GM18907 (cell line): ENCODE measurements around the gene LAMA2.

Source experiments
- ATAC-seq: cut with Tn5 transposase; IDR thresholded peaks from one replicate; pipeline ENCODE4 v1.9.1; 2021; ENCODE audit warnings: mild to moderate bottlenecking, moderate library complexity; ENCODE audit not compliant: unreplicated experiment

The LAMA2 gene

GRCh38 chr6:129206821-129207220 is 323.9 kb downstream of the LAMA2 start:
- no peak for ATAC-seq

- no peak for ATAC-seq
These were observed 324.9 kb downstream of the LAMA2 start for GRCh38 chr6:129207832-129208231.

GRCh38 chr6:129208415-129209034 is 325.6 kb downstream of the LAMA2 start:
- ATAC-seq = no peak

- no peak for ATAC-seq
These were observed 326.4 kb downstream of the LAMA2 start for GRCh38 chr6:129209355-129209754.

GRCh38 chr6:129210684-129211083 is 327.7 kb downstream of the LAMA2 start:
- ATAC-seq = no peak

DNA sequence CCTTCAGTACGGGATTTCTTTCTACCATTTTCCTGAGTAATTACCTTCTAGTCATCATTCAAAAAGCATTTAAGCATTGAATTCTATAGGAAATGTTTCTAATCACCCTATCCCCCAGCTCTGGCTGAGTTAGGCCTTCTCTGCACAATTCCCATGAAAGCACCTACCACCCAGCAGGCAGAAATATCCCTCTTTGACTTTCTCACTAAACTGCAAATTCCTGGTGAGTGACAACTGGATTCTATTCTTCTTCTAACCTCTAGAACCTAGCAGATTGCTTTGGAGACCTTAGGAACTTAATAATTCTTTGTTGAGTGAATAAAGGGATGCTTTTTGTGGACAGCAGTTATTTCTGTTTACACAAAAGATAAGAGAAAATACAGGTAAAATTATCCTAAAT is 328.7 kb downstream of the LAMA2 start:
- ATAC-seq = no peak

GRCh38 chr6:129212081-129212480 is 329.1 kb downstream of the LAMA2 start:
- no peak for ATAC-seq

DNA sequence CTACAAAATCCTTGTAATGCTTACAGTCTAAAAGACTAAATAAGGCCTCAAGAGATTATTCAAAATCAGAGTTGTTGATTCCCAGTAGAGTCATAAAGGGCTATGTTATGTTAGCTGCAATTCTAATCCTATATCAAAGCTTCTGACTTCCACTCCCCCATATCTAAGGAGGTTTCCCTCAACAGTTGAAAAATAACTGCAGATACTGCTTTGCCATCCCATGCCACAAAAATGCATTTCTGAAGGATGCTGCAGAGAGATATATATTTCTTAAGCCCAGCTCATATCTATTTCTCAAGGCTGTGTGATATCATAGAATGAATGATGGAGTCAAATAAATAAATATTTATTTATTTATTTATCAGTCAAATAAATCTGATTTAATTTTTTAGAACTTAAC is 332.3 kb downstream of the LAMA2 start:
- ATAC-seq = no peak

GRCh38 chr6:129215916-129216520 is 333.1 kb downstream of the LAMA2 start:
- ATAC-seq = no peak

GRCh38 chr6:129217701-129218100 is 334.8 kb downstream of the LAMA2 start:
- no peak for ATAC-seq

DNA sequence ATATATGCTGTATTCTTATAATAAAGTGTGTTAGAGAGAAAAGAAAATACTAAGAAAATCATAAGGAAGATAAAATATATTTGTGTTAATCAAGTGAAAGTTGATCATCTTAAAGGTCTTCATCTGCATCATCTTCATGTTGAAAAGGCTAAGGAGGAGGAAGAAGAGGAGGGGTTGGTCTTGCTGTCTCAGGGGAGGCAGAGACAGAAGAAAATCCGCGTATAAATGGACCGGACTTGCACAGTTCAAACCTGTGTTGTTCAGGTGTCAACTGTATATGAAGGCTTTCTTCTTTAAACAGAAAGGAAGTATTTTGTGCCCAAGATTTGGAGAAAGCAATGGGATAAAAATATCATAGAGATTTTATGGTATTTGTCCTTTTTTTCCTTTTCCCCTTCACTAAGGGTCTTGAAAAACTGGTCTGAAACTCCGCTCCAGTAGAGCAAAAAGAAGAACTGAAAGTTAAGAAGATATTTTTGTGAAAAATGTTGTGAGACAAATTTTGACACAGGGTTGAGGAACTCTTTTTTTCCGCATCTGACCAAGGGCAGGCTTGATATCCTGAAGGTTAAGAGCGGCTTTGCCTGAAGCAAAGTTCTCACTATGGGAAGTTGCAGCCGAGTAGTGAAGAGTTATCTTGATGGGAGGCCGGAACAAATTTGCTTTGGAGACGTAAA is 350.7 kb downstream of the LAMA2 start:
- ATAC-seq = peak; percentile 57

DNA sequence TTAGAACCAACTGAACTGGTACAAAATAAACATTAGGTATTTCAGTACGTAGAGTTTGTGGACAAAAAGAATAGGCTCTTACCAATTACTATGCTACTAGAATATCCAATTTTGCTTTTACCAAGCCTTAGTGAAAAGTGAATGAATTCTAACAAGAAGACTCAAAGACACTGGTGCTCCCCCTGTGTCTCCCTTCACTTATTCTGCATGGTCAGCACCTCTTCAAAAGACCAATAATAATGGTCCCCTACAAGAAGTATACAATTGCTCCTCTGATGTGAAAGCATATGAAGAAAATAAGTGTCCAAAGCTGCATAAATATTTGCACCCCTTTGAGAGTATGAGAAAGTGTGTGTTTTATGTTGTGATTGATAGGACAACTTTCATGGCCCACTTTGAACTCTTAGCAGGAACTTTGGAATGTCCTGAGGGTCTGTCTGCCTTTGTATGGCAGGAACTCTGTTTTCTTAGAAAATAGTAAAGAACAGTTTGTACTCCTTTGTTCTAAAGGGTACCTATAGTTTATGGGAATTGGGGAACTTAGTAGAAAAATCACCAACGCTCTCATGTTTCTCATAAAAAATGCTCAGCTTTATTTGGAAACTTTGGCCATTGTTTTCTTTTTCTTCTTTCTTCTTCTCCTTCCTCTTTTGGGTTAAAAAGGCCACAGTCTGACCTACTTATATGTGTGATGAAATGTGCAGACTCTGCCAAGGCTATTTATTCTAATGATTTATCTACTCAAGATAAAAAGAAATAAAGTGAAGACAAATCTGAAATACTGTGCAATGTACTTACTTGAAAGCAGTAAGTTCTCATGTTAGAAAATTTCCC is 352.4 kb downstream of the LAMA2 start:
- ATAC-seq = no peak

DNA sequence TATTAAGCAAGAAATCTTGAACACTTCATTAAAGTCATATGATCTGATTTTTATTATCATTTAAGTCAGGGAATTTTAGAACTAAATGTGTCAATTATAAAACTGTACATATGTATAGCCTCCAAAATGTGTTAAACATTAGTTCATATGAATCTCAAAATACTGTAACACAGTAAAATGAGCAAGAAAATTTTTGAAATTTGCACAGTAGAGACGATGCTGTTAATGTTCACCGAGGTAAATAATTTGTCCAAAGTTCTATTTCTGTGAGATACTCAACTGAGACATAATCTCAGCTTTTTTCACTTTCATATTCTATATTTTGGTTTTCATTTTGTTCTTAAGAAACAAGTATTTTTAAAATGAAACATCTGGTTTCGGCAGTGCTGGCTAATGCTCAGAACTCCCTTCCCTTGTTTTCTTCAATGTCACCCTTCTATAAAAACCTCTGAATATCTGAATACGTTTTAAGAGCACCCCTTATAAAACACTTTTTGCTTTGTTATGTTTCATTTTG is 353.1 kb downstream of the LAMA2 start:
- ATAC-seq = peak; percentile 89

DNA sequence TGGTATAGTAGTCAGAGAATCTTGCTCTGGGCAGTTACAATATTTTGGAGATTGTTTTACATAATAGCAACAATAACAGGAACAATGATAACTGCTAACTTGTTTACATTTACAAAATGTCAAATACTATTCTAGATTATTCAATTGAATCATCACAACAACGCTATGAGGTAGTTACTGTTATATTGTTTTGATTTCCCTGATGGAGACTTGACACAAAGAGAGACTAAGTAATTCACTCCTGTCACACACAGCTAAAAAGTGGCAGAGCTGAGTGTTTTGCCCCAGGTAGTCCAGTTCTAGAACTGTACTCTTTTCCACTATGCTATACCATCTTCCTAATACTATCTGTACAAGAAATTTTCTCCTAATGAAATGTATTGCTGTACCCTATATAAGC is 356.1 kb downstream of the LAMA2 start:
- ATAC-seq = no peak

GRCh38 chr6:129239825-129240491 is 357.0 kb downstream of the LAMA2 start:
- no peak for ATAC-seq

- ATAC-seq = no peak
These were observed 357.5 kb downstream of the LAMA2 start for GRCh38 chr6:129240492-129240853.

DNA sequence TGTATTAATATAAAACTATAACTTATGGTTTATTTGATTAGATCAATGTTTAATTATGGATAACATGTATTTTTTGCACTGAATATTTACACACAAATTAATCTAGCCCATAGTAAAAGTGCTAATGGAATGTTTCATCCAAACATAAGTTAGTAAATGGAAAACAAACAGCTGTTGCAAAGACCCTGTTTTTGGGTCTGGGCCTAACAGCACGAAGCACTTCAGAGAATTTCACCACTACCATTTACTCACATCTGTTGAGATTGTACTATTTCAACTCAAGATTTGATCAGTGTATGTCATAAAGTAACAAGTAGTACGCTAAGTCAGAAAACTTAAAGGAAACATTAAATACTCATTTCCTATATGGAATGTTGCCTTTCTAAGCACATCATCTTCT is 359.6 kb downstream of the LAMA2 start:
- ATAC-seq = no peak

DNA sequence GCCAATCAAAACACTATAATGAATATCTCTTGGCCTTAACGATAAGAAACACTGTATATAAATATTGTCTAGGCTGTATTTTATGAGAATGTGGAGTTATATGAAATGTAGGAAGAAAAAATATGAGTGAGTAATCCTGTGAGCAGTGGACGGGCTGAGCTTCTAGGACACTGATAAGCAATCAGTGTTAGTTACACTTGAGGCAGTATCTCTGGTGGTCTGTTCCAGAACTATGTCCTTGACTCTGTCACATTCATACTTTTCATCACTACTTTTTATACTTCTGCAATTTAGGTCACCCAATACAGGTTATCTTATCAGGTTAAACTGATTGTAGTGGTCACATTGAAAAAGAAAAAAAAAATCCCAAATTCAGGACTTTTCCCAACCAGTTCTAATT is 360.4 kb downstream of the LAMA2 start:
- no peak for ATAC-seq

GRCh38 chr6:129248946-129249345 is 366.0 kb downstream of the LAMA2 start:
- ATAC-seq = no peak

- ATAC-seq = peak; percentile 95
These were observed 368.9 kb downstream of the LAMA2 start for GRCh38 chr6:129251669-129252376.
